Glomerular endothelial cell (primary cell): ENCODE measurements around the gene ATL1. TPM values are rescaled to one million over a fixed set of nuclear protein-coding genes. Genes with fewer than 3 reads are reported as not detected.

Experiments
- total RNA-seq: library from RNA; depleted of rRNA; stranded (reverse); fragments of >200 nt; gene quantifications from 2 replicates; pipeline ENCODE4 v1.2.3, GENCODE V29; 2015

ATL1 gene
- total RNA-seq, 1 donor from 2014 or later = 2.9 TPM

Other genes with a start within 250 kb of the ATL1 start
- 3.0 and 8.9 TPM in 2 replicates for gene L2HGDH, start 247.9 kb upstream of the ATL1 start, total RNA-seq
- 9.6 and 16.0 TPM in 2 replicates for gene DMAC2L, start 247.8 kb upstream of the ATL1 start, total RNA-seq
- gene CDKL1, start 163.3 kb upstream of the ATL1 start, total RNA-seq = 15.8 and 24.3 TPM in 2 replicates
- 113 and 155 TPM in 2 replicates for gene MAP4K5, start 27.6 kb upstream of the ATL1 start, total RNA-seq
- gene SAV1, start 108.2 kb downstream of the ATL1 start, total RNA-seq = 16.4 and 28.7 TPM in 2 replicates